ENCODE results near the gene FIBP.

DNA sequence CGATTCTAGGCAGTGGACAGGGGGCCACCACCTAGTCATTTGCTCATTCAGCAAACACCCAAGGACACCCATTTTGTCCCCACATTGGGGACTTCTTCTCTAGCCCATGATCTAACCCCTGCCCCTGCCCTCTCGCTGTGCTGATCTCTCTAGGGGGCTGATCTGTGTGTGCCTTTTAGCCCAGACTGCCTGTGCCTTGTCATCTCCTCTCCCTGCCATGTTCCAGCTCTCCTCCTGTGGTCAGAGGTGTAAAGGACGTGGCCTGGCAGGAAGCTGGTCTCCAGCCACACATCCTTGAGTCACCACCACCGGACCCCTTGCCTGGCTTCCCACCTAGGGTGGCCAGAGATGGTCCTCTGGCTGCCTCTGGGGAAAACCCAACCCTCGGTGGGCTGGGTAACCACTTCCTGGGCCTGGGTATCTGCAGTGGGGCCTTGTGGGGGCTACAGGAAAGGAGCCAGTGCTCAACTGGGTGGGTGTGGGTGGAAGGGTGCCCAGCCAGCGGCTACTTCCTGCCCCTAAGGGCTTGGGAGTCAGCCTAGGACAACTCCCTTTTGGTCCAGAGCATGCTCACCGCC is 7.3 kb downstream of the FIBP start:
- TF ChIP-seq, protein P1, sequence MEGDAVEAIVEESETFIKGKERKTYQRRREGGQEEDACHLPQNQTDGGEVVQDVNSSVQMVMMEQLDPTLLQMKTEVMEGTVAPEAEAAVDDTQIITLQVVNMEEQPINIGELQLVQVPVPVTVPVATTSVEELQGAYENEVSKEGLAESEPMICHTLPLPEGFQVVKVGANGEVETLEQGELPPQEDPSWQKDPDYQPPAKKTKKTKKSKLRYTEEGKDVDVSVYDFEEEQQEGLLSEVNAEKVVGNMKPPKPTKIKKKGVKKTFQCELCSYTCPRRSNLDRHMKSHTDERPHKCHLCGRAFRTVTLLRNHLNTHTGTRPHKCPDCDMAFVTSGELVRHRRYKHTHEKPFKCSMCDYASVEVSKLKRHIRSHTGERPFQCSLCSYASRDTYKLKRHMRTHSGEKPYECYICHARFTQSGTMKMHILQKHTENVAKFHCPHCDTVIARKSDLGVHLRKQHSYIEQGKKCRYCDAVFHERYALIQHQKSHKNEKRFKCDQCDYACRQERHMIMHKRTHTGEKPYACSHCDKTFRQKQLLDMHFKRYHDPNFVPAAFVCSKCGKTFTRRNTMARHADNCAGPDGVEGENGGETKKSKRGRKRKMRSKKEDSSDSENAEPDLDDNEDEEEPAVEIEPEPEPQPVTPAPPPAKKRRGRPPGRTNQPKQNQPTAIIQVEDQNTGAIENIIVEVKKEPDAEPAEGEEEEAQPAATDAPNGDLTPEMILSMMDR (IDR thresholded peaks at IDR 0.05): no peak
- TF ChIP-seq POLR2A (IDR thresholded peaks at IDR 0.05): no peak
- no peak for TF ChIP-seq EP300 (IDR thresholded peaks at IDR 0.05)
